ENCODE results near the gene REC114.
A peak's percentile ranks its signal among the peaks of the same experiment; 100 is the strongest.

The REC114 gene

GRCh38 chr15:73599934-73600333, 157.0 kb downstream of the REC114 start:
- CTCF ChIA-PET: no interaction called here
- WGBS (ENCODE audit: insufficient coverage): 100% methylated on average over 1 of the region's 1 CpG
- H3K36me3 ChIP-seq (ENCODE audit: control insufficient read depth in 4 of 4, insufficient read depth in 4 of 4, low read length in 3 of 4): peaks cover 0 to 3% (median 2%) of the 10 kb centered on the region in 4 experiments
- H3K4me1 ChIP-seq (ENCODE audit: control extremely low read depth in 1 of 4, control insufficient read depth in 4 of 4, insufficient read depth in 4 of 4, low read length in 3 of 4): peaks cover 4 to 46% (median 21%) of the 10 kb centered on the region in 4 experiments
- no peaks in the 10 kb centered on the region for H3K27me3 ChIP-seq (replicated peaks in 2 of 5; ENCODE audit: control insufficient read depth in 4 of 5, insufficient read depth in 5 of 5, low read length in 4 of 5)
- DNase-seq: no peak
- no peaks in the 10 kb centered on the region for H3K9me3 ChIP-seq (ENCODE audit: control extremely low read depth in 1 of 5, control insufficient read depth in 4 of 5, insufficient read depth in 2 of 5, low read depth in 1 of 5, low read length in 4 of 5)
- no peak overlapping the region for H3K27ac ChIP-seq (ENCODE audit: insufficient read depth in 1 of 2, low read depth in 1 of 2, low read length in 2 of 2, poor library complexity in 1 of 2, severe bottlenecking in 2 of 2)
- H3K4me3 ChIP-seq (ENCODE audit: control insufficient read depth in 1 of 7, extremely low read depth in 1 of 7, insufficient read depth in 4 of 7, low read depth in 2 of 7, low read length in 6 of 7): no peak overlapping the region
- POLR2A ChIA-PET: no interaction called here

- H3K27ac ChIP-seq (ENCODE audit: insufficient read depth in 1 of 2, low read depth in 1 of 2, low read length in 2 of 2, poor library complexity in 1 of 2, severe bottlenecking in 2 of 2): no peak overlapping the region
- H3K4me1 ChIP-seq (ENCODE audit: control extremely low read depth in 1 of 4, control insufficient read depth in 4 of 4, insufficient read depth in 4 of 4, low read length in 3 of 4): peaks cover 4 to 46% (median 21%) of the 10 kb centered on the region in 4 experiments
- H3K9me3 ChIP-seq (ENCODE audit: control extremely low read depth in 1 of 5, control insufficient read depth in 4 of 5, insufficient read depth in 2 of 5, low read depth in 1 of 5, low read length in 4 of 5): no peaks in the 10 kb centered on the region
- 100% methylated on average over 3 of the region's 5 CpGs for WGBS (ENCODE audit: insufficient coverage)
- H3K4me3 ChIP-seq (ENCODE audit: control insufficient read depth in 1 of 7, extremely low read depth in 1 of 7, insufficient read depth in 4 of 7, low read depth in 2 of 7, low read length in 6 of 7): no peak overlapping the region
- ChIA-PET POLR2A (no interaction called here), CTCF (interaction anchor here (0.8 to 1.7 kb wide), 4 partner anchors 19 to 36 kb away, joined by 3 to 7 read pairs (median 4); partner anchors contain the start of gene NPTN)
- no peaks in the 10 kb centered on the region for H3K27me3 ChIP-seq (replicated peaks in 2 of 5; ENCODE audit: control insufficient read depth in 4 of 5, insufficient read depth in 5 of 5, low read length in 4 of 5)
- peaks cover 0 to 3% (median 2%) of the 10 kb centered on the region in 4 experiments for H3K36me3 ChIP-seq (ENCODE audit: control insufficient read depth in 4 of 4, insufficient read depth in 4 of 4, low read length in 3 of 4)
- no peak for DNase-seq
Measured at GRCh38 chr15:73600413-73601335, 157.7 kb downstream of the REC114 start.

GRCh38 chr15:73601451-73602445, 158.8 kb downstream of the REC114 start:
- Histone ChIP-seq H3K9me3 (ENCODE audit: control extremely low read depth in 1 of 5, control insufficient read depth in 4 of 5, insufficient read depth in 2 of 5, low read depth in 1 of 5, low read length in 4 of 5) (no peaks in the 10 kb centered on the region), H3K27me3 (replicated peaks in 2 of 5; ENCODE audit: control insufficient read depth in 4 of 5, insufficient read depth in 5 of 5, low read length in 4 of 5) (no peaks in the 10 kb centered on the region), H3K36me3 (ENCODE audit: control insufficient read depth in 4 of 4, insufficient read depth in 4 of 4, low read length in 3 of 4) (peaks cover 0 to 3% (median under 1%) of the 10 kb centered on the region in 4 experiments), H3K4me1 (ENCODE audit: control extremely low read depth in 1 of 4, control insufficient read depth in 4 of 4, insufficient read depth in 4 of 4, low read length in 3 of 4) (peaks cover 4 to 41% (median 18%) of the 10 kb centered on the region in 4 experiments), H3K27ac (ENCODE audit: insufficient read depth in 1 of 2, low read depth in 1 of 2, low read length in 2 of 2, poor library complexity in 1 of 2, severe bottlenecking in 2 of 2) (no peak overlapping the region), H3K4me3 (ENCODE audit: control insufficient read depth in 1 of 7, extremely low read depth in 1 of 7, insufficient read depth in 4 of 7, low read depth in 2 of 7, low read length in 6 of 7) (peak overlapping the region in 1 of 7 experiments; percentile 4)
- ChIA-PET POLR2A (no interaction called here), CTCF (interaction anchor here (0.8 to 1.7 kb wide), 5 partner anchors 18 to 39 kb away, joined by 3 to 7 read pairs (median 4); partner anchors contain the start of gene NPTN)
- 89% methylated on average over 4 of the region's 7 CpGs for WGBS (ENCODE audit: insufficient coverage)
- DNase-seq: peak in 1 of 3 donors; percentile 29

GRCh38 chr15:73602446-73602843, 159.5 kb downstream of the REC114 start:
- no peaks in the 10 kb centered on the region for H3K27me3 ChIP-seq (replicated peaks in 2 of 5; ENCODE audit: control insufficient read depth in 4 of 5, insufficient read depth in 5 of 5, low read length in 4 of 5)
- ChIA-PET CTCF (interaction anchor here (1.1 to 3.6 kb wide), 4 partner anchors 33 to 43 kb away, joined by 3 to 14 read pairs (median 6); no protein-coding TSS in a partner anchor), POLR2A (no interaction called here)
- H3K36me3 ChIP-seq (ENCODE audit: control insufficient read depth in 4 of 4, insufficient read depth in 4 of 4, low read length in 3 of 4): no peaks in the 10 kb centered on the region
- no peaks in the 10 kb centered on the region for H3K9me3 ChIP-seq (ENCODE audit: control extremely low read depth in 1 of 5, control insufficient read depth in 4 of 5, insufficient read depth in 2 of 5, low read depth in 1 of 5, low read length in 4 of 5)
- peaks cover 6 to 45% (median 21%) of the 10 kb centered on the region in 4 experiments for H3K4me1 ChIP-seq (ENCODE audit: control extremely low read depth in 1 of 4, control insufficient read depth in 4 of 4, insufficient read depth in 4 of 4, low read length in 3 of 4)
- peak in 2 of 3 donors; percentile 30 to 42 for DNase-seq
- H3K27ac ChIP-seq (ENCODE audit: insufficient read depth in 1 of 2, low read depth in 1 of 2, low read length in 2 of 2, poor library complexity in 1 of 2, severe bottlenecking in 2 of 2): no peak overlapping the region
- WGBS (ENCODE audit: insufficient coverage): 0% methylated on average over 1 of the region's 1 CpG
- peak overlapping the region in 1 of 7 experiments; percentile 4 for H3K4me3 ChIP-seq (ENCODE audit: control insufficient read depth in 1 of 7, extremely low read depth in 1 of 7, insufficient read depth in 4 of 7, low read depth in 2 of 7, low read length in 6 of 7)

GRCh38 chr15:73602992-73603391, 160.0 kb downstream of the REC114 start:
- POLR2A ChIA-PET: no interaction called here
- Histone ChIP-seq H3K27ac (ENCODE audit: insufficient read depth in 1 of 2, low read depth in 1 of 2, low read length in 2 of 2, poor library complexity in 1 of 2, severe bottlenecking in 2 of 2) (no peak overlapping the region), H3K36me3 (ENCODE audit: control insufficient read depth in 4 of 4, insufficient read depth in 4 of 4, low read length in 3 of 4) (no peaks in the 10 kb centered on the region), H3K9me3 (ENCODE audit: control extremely low read depth in 1 of 5, control insufficient read depth in 4 of 5, insufficient read depth in 2 of 5, low read depth in 1 of 5, low read length in 4 of 5) (no peaks in the 10 kb centered on the region), H3K27me3 (replicated peaks in 2 of 5; ENCODE audit: control insufficient read depth in 4 of 5, insufficient read depth in 5 of 5, low read length in 4 of 5) (no peaks in the 10 kb centered on the region), H3K4me1 (ENCODE audit: control extremely low read depth in 1 of 4, control insufficient read depth in 4 of 4, insufficient read depth in 4 of 4, low read length in 3 of 4) (peaks cover 12 to 50% (median 23%) of the 10 kb centered on the region in 4 experiments), H3K4me3 (ENCODE audit: control insufficient read depth in 1 of 7, extremely low read depth in 1 of 7, insufficient read depth in 4 of 7, low read depth in 2 of 7, low read length in 6 of 7) (no peak overlapping the region)
- WGBS (ENCODE audit: insufficient coverage): no CpG with 5 or more reads among the region's 2 CpGs
- CTCF ChIA-PET: interaction anchor here (0.5 to 3.6 kb wide), 4 partner anchors 33 to 43 kb away, joined by 3 to 14 read pairs (median 4); no protein-coding TSS in a partner anchor
- no peak for DNase-seq

GRCh38 chr15:73604477-73604876, 161.5 kb downstream of the REC114 start:
- Histone ChIP-seq H3K36me3 (ENCODE audit: control insufficient read depth in 4 of 4, insufficient read depth in 4 of 4, low read length in 3 of 4) (no peaks in the 10 kb centered on the region), H3K27me3 (replicated peaks in 2 of 5; ENCODE audit: control insufficient read depth in 4 of 5, insufficient read depth in 5 of 5, low read length in 4 of 5) (no peaks in the 10 kb centered on the region), H3K27ac (ENCODE audit: insufficient read depth in 1 of 2, low read depth in 1 of 2, low read length in 2 of 2, poor library complexity in 1 of 2, severe bottlenecking in 2 of 2) (no peak overlapping the region), H3K4me1 (ENCODE audit: control extremely low read depth in 1 of 4, control insufficient read depth in 4 of 4, insufficient read depth in 4 of 4, low read length in 3 of 4) (peaks cover 12 to 54% (median 23%) of the 10 kb centered on the region in 4 experiments), H3K9me3 (ENCODE audit: control extremely low read depth in 1 of 5, control insufficient read depth in 4 of 5, insufficient read depth in 2 of 5, low read depth in 1 of 5, low read length in 4 of 5) (no peaks in the 10 kb centered on the region), H3K4me3 (ENCODE audit: control insufficient read depth in 1 of 7, extremely low read depth in 1 of 7, insufficient read depth in 4 of 7, low read depth in 2 of 7, low read length in 6 of 7) (no peak overlapping the region)
- CTCF ChIA-PET: interaction anchor here (0.6 to 3.6 kb wide), 3 partner anchors 31 to 99 kb away, joined by 3 to 14 read pairs (median 5); no protein-coding TSS in a partner anchor
- 100% methylated on average over 1 of the region's 1 CpG for WGBS (ENCODE audit: insufficient coverage)
- DNase-seq: no peak
- POLR2A ChIA-PET: no interaction called here
